Activated CD4-positive, alpha-beta T cell treated with anti-CD3 and anti-CD28 coated beads for 4 hours (primary cell): ENCODE data around the gene A1BG.
"Not testable (repeated sequence)": the region's sequence is repeated elsewhere in the genome, so short reads cannot be mapped to it uniquely, and the experiment has no call there.

ENCODE experiments used
- DNase-seq, 2 donors: peaks; one replicate each; pipeline ENCODE4 v3.0.0-alpha.2; 2020

Gene A1BG

DNA sequence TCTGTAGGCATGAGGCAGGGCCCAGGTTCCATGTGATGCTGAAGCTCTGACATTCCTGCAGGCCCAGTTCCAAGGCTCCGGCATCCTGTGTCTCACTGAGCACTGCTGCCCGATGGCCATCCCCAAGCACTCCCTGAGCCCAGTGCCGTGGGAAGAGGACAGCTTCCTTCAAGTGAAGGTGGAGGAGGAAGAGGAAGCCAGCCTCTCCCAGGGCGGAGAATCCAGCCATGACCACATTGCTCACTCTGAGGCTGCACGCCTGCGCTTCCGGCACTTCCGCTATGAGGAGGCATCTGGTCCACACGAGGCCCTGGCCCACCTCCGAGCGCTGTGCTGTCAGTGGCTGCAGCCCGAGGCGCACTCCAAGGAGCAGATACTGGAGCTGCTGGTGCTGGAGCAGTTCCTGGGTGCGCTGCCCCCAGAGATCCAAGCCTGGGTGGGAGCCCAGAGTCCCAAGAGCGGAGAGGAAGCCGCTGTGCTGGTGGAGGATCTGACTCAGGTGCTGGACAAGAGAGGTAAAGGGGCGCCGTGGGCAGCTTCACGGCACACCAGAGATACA, 18.5 kb downstream of the A1BG start:
- DNase-seq, result no peak

DNA sequence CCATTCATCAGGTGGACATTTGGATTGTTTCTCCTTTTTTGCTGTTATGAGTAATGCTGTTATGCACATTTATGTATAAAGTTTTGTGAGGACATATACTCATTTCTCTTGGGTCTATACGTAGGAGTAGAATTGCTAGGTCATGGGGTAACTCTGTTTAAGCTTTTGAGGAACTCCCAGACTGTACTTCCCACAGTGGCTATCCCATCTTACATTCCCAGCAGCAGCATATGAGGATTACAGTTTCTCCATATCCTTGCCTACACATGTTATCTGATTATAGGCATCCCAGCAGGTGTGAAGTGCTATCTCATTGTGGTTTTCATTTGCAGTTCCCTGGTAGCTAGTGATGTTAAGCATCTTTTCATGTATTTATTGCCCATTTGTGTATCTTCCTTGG, 20.6 kb downstream of the A1BG start:
- no peak for DNase-seq

GRCh38 chr19:58330458-58330857, 22.8 kb downstream of the A1BG start:
- DNase-seq, result no peak

DNA sequence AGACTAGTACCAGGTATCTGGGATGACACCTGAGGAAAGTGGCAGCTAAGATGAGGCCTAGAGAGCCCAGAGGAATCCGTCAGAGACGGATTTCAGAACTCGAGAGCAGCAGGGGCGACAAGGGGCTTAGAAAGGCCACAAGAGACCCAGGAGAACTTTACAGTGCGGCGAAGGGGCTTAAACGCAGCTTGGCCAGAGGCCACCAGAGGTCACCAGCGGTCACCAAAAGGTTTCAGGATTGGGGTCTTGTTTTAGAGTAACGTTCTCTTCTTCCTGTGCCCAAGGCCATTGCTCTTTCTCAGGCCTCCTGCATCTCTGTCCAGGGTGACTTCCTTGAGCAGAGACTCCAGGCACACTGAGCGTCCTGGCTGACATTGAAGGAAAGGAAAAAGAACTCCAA, 24.3 kb downstream of the A1BG start:
- DNase-seq, result no peak

GRCh38 chr19:58326914-58327726, 26.2 kb downstream of the A1BG start, which contains the start of gene ZSCAN22:
TSS of gene ZSCAN22 (plus strand) at chr19:58326994. CDS start at chr19:58334803, 7,809 bp downstream.
- peak; percentile 85 to 86 for DNase-seq

GRCh38 chr19:58326501-58326913, 26.8 kb downstream of the A1BG start:
- no peak for DNase-seq

- no peak for DNase-seq
These were observed 27.8 kb downstream of the A1BG start for GRCh38 chr19:58325311-58326022.

DNA sequence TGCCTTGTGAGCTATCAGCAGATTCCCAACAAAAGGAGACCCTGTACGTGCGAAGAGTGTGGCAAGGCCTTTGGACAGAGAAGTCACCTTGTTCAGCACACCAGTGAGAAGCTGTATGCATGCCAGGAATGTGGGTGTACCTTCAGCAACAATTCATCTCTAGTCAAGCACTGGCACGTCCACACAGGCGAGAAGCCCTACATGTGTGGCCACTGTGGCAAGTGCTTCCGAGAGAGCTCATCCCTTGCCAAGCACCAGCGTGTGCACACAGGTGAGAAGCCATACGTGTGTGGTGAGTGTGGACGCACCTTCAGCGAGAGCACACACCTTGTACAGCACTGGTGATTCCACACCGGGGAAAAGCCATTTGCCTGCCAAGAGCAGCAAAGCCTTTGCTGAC, 34.1 kb downstream of the A1BG start:
- no peak for DNase-seq

GRCh38 chr19:58318297-58318696, 35.0 kb downstream of the A1BG start:
- DNase-seq, result no peak

GRCh38 chr19:58317476-58318072, 35.7 kb downstream of the A1BG start:
- DNase-seq, result no peak

GRCh38 chr19:58315580-58315979, 37.7 kb downstream of the A1BG start:
- DNase-seq, result no peak

DNA sequence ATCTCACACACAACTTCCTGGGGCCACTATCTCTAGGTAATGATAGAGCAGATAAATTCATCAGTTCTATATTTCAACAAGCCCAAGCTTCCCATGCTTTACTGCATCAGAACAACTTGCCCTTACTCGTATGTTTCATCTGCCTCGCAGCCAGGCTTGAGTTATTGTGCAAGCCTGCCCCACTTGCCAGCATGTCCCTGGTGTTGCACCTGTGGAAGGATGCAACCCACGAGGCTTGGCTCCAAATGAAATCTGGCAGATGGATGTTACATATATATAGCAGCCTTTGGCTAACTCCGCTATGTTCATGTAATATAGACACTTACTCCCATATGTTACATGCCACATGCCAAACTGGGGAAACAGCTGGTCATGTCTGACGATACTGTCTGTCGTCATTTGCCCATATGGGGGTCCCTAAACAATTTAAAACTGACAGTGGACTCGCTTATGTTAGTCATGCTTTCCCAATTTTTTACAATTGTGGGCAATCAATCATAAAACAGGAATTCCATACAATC, 41.9 kb downstream of the A1BG start:
- DNase-seq, result no peak

DNA sequence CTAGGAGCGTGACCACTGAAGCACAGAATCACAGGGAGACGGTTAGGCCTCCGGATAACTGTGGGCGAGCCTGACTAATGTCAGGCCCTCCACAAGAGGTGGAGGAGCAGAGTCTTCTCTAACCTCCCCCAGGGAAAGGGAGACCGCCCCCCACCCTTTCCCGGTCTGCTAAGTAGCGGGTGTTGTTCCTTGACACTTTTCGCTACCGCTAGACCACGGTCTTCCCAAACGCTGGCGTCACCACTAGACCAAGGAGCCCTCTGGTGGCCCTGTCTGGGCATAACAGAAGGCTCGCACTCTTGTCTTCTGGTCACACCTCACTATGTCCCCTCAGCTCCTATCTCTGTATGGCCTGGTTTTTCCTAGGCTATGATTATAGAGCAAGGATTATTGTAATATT, 42.6 kb downstream of the A1BG start:
- DNase-seq, result not testable (repeated sequence)

DNA sequence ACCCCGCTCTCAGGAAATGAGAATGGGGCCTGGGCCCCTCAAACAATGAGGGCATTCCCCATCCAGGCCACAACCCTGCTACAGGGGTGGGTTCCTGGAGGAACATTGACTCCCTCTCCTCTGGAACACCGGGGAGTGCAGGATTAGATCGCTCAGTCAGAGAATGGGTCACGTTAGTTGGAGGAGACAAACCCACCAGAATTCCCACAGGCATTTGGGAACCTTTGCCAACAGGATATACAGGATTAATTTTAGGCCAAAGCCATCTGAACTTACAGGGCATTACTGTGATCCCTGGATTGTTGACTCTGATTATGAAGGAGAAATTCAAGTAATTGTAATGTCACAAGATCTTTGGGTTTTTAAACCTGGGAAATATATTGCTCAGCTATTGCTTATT, 45.6 kb downstream of the A1BG start:
- DNase-seq, result no peak

- DNase-seq, result no peak
These were observed 47.4 kb downstream of the A1BG start for GRCh38 chr19:58305932-58306323.

DNA sequence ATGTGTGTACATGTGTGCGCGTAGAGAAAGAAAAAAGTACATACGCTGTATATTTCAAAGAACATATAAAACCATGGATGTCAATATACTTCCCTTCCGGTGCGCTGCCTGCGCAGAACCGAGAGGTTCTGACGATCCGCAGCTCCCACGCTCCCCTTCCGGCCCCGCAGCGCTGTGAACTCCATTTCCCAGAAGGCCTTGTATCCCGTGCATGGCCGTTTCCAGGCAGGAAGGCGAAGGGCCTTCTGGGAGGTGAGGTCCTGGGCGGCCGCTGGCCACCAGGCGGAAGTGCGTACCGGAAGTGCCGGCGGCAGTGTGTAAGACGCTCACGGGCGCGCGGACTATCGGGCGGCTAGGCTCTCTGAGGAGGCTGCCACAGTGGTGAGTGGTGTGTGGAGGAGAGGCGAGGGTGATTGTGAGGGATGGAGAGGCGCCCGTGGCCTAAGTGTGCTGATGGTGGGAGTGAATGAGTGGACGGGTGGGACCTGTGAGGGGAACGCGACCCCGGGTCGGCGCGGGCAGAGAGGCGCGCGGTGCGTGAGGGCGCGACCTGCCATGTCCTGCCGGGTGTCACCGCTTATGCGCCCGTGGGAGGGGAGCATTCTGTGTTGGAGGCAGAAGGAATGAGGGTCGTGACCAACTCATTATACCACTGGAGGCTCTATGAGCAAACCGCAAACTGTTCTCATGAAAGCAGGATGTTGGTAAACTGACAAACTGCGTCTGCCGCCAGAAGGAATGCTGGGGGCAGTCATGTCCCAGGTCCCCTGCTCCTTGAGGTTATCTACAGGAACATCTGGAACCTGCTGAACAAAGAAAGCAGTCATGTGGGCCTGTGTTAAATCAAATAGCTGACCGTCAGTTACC, 48.0 kb downstream of the A1BG start, which contains the start of gene ERVK3-1:
Gene ERVK3-1 (plus strand): TSS at position 313 of the 867 bp plus-strand sequence. CDS start 6,792 bp downstream, outside the sequence.
- peak; percentile 88 to 94 for DNase-seq

DNA sequence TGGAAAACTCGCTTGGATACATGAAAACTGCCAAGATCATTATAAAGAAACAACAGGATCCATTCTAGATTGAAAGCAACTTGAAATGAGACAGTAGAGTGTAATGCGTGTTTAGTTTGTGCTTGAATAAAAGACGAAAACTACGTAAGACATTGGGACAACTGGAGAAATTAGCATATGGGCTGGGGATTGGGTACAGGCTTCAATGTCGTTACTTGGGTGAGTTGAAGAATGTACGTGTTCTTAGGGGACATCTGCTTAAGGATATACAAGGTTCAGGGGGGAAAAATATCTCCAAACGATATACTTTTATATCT, 48.6 kb downstream of the A1BG start:
- no peak for DNase-seq

DNA sequence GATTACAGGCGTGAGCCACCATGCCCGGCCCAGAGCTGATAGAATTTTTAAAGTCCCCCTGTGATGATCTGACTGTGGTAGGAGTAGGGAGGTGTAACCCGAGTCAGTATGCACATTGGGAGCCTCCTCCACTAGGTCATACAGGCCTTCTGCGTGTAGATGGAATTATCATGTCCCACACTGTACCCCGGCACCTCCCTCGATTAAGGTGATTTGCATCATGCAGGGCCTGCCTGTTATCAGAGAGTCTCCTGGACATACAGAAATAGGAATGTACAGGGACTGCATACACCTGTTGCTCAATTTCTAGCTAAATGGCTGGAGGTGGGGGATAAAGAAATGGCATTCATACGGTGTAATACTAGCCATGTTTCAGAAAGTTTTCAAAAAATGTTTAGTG, 49.0 kb downstream of the A1BG start:
- no peak for DNase-seq

GRCh38 chr19:58300620-58301019, 52.7 kb downstream of the A1BG start:
- no peak for DNase-seq

GRCh38 chr19:58296104-58296503, 57.2 kb downstream of the A1BG start:
- DNase-seq, result no peak
